Glomerular visceral epithelial cell (primary cell): ENCODE data around the gene NHSL2.

Source experiments
- DNase-seq: peaks from one replicate; pipeline ENCODE4 v3.0.0-alpha.2; 2016; ENCODE audit errors: extremely low spot score

NHSL2 gene

GRCh38 chrX:72071213-72071612, 160.6 kb downstream of the NHSL2 start:
- no peak for DNase-seq

- DNase-seq = no peak
These were observed 163.0 kb downstream of the NHSL2 start for GRCh38 chrX:72073633-72074032.

GRCh38 chrX:72078411-72078810, 167.8 kb downstream of the NHSL2 start:
- DNase-seq = no peak

GRCh38 chrX:72079607-72080006, 169.0 kb downstream of the NHSL2 start:
- DNase-seq = no peak

DNA sequence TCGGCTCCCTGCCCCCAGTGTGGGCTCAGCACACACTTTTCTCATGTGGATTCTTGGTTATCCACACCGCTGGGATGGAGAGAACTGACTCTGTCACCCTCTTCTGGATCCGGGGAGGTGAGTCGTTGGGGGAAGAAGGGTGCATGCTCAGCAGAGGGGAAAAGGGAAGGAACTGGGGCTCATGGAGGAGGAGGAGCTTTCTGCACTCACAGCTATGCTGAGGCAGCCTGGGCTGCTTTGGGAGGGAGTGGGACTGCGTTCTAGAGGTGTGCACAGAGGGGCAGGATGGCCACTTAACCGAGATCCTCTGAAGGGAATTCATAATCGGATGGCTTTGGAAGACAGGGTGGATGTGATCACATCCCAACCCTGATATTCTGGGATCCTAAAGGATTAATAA, 169.5 kb downstream of the NHSL2 start:
- DNase-seq = no peak

- DNase-seq = no peak
These were observed 170.2 kb downstream of the NHSL2 start for GRCh38 chrX:72080800-72081199.

DNA sequence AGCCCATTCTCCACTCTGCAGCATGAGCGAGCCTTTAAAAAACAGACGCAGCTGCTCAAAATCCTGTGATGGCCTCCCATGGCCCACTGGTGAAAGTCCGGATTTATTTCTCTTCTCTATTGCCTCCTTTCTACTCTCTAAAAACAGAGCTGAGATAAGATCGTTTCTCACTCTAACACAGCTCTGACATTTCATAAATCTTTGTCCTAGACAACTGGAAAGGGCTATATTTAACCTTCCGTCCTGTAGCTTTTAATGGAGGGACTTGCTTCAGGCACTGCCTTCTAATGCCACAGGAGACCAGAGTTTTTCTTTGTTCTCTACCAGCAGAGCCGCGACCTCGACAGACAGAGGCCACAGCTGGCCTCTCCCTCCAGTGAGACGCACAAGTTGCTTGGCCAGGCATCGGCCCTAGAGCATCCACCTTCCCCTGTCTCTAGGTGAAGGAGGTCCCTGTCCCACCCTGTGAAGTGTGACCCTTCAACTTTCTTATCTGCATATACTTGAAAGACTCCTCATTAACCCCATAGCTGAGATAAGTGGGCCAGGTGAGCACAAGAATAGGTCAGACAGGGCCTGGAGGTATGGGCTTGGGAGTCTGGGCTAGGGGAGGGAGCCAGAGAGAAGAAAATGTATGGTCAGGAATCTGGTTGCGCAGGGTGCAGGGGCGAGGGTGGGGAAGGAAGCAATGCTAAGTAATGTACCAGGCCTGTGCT, 171.1 kb downstream of the NHSL2 start:
- no peak for DNase-seq

GRCh38 chrX:72083291-72083690, 172.6 kb downstream of the NHSL2 start:
- DNase-seq = no peak

DNA sequence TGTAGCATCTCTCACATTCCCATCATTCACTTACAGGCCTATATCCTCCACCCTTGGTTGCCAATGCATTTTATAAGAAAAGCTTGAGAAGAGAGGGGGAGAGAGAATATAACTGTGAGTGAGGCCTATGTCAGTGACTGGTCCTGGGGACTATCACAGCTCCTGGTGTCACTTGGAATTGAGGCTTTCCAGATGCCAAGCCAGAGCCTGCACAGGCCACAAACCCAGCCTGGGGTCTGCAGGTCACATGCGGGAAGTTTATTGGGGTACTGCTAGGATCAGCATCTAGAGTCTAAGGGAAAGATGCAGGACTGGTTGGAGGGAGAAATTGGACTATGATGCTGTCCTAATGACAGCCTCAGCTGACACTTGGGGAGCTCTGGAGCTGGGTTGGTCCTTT, 173.5 kb downstream of the NHSL2 start:
- DNase-seq = no peak

DNA sequence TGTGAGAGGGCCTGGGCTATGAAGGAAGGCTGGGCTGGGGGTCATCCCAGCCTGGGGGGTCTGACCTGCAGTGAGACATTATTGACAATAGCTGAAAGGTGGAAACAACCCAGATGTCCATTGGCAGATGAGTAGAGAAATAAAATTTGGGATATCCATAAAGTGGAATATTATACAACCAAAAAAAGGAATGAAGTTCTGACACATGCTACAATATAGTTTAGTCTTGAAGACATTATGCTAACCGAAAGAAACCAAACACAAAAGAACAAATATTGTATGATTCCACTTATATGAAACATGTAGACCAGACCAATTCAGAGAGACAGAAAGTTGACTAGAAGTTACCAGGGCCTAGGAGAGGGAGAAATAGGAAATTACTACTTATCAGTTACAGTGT, 176.3 kb downstream of the NHSL2 start:
- no peak for DNase-seq

DNA sequence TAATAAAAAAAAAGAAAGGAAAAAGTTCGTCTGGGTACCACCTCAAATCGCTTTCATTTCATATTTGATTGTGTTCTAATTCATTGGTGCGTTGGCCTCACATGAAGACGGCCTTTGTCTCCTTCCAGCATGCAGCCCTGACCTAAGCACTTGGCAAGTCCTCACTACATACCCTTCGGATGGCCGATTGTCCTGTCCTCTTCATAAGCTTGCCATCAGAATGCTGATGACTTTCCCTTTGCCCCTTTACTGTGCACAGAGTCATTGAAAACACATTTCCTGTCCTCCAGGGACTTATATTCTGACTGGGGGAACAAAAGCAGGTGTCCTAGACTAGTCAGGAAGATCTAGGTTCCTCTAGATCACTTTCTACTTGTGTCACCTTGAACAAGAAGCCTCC, 178.1 kb downstream of the NHSL2 start:
- DNase-seq = no peak

GRCh38 chrX:72089254-72089653, 178.6 kb downstream of the NHSL2 start:
- no peak for DNase-seq

- DNase-seq = no peak
These were observed 184.2 kb downstream of the NHSL2 start for GRCh38 chrX:72094894-72095293.

DNA sequence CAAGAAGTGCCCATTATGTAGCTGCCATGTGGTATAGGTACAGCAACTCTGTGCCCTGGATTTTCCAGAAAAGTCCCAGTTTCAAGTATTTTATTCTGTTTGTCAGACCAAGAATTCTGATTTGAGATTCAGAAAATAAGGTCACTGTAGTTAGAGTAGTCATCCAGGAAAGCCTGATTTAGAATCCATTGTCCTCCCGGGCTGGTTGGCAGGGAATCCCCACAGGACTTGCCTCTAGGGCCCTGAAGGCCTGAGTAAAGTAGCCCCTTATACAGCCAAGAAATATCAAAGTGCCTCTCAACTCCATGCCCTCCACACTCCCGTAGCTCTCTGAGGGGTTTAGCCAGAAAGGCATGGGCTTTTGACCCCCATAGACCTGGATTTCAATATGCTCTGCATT, 184.7 kb downstream of the NHSL2 start:
- no peak for DNase-seq

DNA sequence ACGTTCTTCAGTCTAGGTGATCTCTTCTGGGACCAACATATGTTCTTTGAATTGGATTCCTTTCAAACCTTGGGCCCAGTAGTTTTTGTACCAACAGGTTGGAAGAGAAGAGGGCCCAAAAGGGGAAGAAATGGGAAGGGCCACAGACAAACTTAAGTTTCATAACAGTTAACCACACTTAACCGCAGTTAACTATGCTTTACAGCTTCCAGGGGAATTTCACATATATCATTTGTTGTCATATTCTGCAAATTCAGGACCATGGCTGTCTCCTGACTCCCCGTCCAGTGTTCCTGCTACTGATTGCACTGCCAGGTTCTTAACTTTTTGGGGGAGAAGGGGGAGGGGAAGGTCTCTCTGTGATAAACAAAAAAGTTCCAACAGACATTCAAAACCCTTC, 186.5 kb downstream of the NHSL2 start:
- no peak for DNase-seq

DNA sequence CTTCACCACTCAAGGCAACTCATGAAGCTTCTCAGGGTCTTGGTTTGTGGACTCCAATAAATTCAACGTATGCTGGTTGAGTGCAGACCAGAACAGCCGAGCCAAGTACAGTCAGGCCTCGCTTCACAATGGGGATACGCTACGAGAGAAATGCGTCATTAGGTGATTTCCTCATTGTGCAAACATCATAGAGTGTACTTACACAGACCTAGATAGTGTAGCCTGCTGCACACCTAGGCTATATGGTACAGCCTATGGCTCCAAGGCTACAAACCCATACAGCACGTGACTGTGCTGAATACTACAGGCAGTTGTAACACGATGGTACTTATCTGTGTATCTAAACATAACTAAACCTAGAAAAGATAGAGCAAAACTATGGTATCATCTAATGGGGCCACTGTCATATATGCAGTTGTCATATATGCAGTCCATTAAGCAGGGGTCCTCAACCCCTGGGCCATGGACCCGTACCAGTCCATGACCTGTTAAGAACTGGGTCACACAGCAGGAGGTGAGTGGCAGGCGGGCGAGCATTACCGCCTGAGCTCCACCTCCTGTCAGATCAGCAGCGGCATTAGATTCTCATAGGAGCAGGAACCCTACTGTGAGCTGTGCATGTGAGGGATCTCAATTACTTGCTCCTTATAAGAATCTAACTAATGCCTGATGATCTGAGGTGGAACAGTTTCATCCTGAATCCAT, 189.6 kb downstream of the NHSL2 start:
- no peak for DNase-seq

GRCh38 chrX:72100824-72101351, 190.2 kb downstream of the NHSL2 start:
- no peak for DNase-seq

GRCh38 chrX:72101597-72102037, 191.0 kb downstream of the NHSL2 start:
- no peak for DNase-seq

- DNase-seq = no peak
These were observed 191.5 kb downstream of the NHSL2 start for GRCh38 chrX:72102126-72102525.

- no peak for DNase-seq
These were observed 192.1 kb downstream of the NHSL2 start for GRCh38 chrX:72102760-72103159.

GRCh38 chrX:72105436-72105835, 194.8 kb downstream of the NHSL2 start:
- no peak for DNase-seq

DNA sequence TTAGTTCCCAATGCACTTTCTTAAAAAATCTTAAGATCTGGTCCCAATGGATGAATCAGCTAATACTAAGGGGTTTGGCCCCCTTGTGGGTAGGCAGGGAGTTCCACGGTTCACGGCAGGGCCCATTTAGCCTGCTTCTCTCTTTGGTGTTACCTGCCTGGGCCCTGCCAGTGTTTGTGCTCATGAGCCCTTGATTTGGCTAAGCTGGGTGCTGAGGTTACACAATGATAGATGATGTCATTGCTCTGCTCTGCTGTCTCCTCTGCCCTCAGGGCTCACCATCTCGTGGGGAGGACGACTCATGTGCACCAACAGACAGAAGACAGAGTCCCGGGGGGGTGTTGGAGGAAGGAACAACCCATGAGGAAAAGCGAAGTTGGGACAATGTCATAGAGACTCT, 196.7 kb downstream of the NHSL2 start:
- peak; percentile 4 for DNase-seq
